ENCODE data around the gene P4HA2. TPM values are rescaled to one million over a fixed set of nuclear protein-coding genes. Genes with fewer than 3 reads are reported as not detected.

The P4HA2 gene
- total RNA-seq, 1 donor from 2014 or later: 38.5 TPM

- H3K27ac Mint-ChIP-seq: no peak overlapping the region
- H3K9me3 Mint-ChIP-seq: no peaks in the 10 kb centered on the region
- no peak for TF ChIP-seq CTCF (conservative IDR thresholded peaks at IDR 0.05)
- peaks cover 17% of the 10 kb centered on the region for H3K36me3 Mint-ChIP-seq
- DNase-seq (ENCODE audit: extremely low spot score, unreplicated experiment): no peak
- H3K4me3 Mint-ChIP-seq: no peak overlapping the region
- H3K27me3 Mint-ChIP-seq: no peaks in the 10 kb centered on the region
- no peaks in the 10 kb centered on the region for H3K4me1 Mint-ChIP-seq (ENCODE audit: unreplicated experiment)
Measured at GRCh38 chr5:132213666-132214065, 14.0 kb downstream of the P4HA2 start.

GRCh38 chr5:132211787-132212186, 15.9 kb downstream of the P4HA2 start:
- Mint-ChIP-seq H3K36me3 (peaks cover 19% of the 10 kb centered on the region), H3K9me3 (no peaks in the 10 kb centered on the region), H3K4me3 (no peak overlapping the region), H3K27me3 (no peaks in the 10 kb centered on the region), H3K4me1 (ENCODE audit: unreplicated experiment) (peaks cover 7% of the 10 kb centered on the region), H3K27ac (no peak overlapping the region)
- TF ChIP-seq CTCF (conservative IDR thresholded peaks at IDR 0.05): no peak
- no peak for DNase-seq (ENCODE audit: extremely low spot score, unreplicated experiment)

- no peaks in the 10 kb centered on the region for H3K9me3 Mint-ChIP-seq
- H3K4me3 Mint-ChIP-seq: no peak overlapping the region
- H3K27ac Mint-ChIP-seq: no peak overlapping the region
- peaks cover 22% of the 10 kb centered on the region for H3K36me3 Mint-ChIP-seq
- H3K27me3 Mint-ChIP-seq: no peaks in the 10 kb centered on the region
- TF ChIP-seq CTCF (conservative IDR thresholded peaks at IDR 0.05): no peak
- peaks cover 7% of the 10 kb centered on the region for H3K4me1 Mint-ChIP-seq (ENCODE audit: unreplicated experiment)
- no peak for DNase-seq (ENCODE audit: extremely low spot score, unreplicated experiment)
Measured at GRCh38 chr5:132210944-132211343, 16.7 kb downstream of the P4HA2 start.

GRCh38 chr5:132209901-132210545, 17.6 kb downstream of the P4HA2 start:
- H3K27ac Mint-ChIP-seq: no peak overlapping the region
- peaks cover 7% of the 10 kb centered on the region for H3K4me1 Mint-ChIP-seq (ENCODE audit: unreplicated experiment)
- no peaks in the 10 kb centered on the region for H3K27me3 Mint-ChIP-seq
- no peak overlapping the region for H3K4me3 Mint-ChIP-seq
- DNase-seq (ENCODE audit: extremely low spot score, unreplicated experiment): no peak
- H3K9me3 Mint-ChIP-seq: no peaks in the 10 kb centered on the region
- H3K36me3 Mint-ChIP-seq: peaks cover 26% of the 10 kb centered on the region
- TF ChIP-seq CTCF (conservative IDR thresholded peaks at IDR 0.05): no peak

- Mint-ChIP-seq H3K36me3 (peaks cover 35% of the 10 kb centered on the region), H3K4me1 (ENCODE audit: unreplicated experiment) (peaks cover 7% of the 10 kb centered on the region), H3K9me3 (no peaks in the 10 kb centered on the region), H3K4me3 (no peak overlapping the region), H3K27ac (no peak overlapping the region), H3K27me3 (no peaks in the 10 kb centered on the region)
- DNase-seq (ENCODE audit: extremely low spot score, unreplicated experiment): no peak
- no peak for TF ChIP-seq CTCF (conservative IDR thresholded peaks at IDR 0.05)
Measured at GRCh38 chr5:132209131-132209530, 18.5 kb downstream of the P4HA2 start.
